ENCODE results near the gene MS4A12. TPM values are rescaled to one million over a fixed set of nuclear protein-coding genes. Genes with fewer than 3 reads are reported as not detected.
"Not testable (repeated sequence)": the region's sequence is repeated elsewhere in the genome, so short reads cannot be mapped to it uniquely, and the experiment has no call there.

MS4A12 gene
- polyA plus RNA-seq, 5 donors, result not detected

- peak; percentile 49 to 53 for DNase-seq
These were observed 20.2 kb downstream of the MS4A12 start for GRCh38 chr11:60512651-60513225.

- DNase-seq, result peak; percentile 59 to 61
These were observed 21.2 kb downstream of the MS4A12 start for GRCh38 chr11:60513496-60514460.

GRCh38 chr11:60515144-60515855 lies 22.7 kb downstream of the MS4A12 start, which contains the start of gene MS4A13:
TSS of gene MS4A13 (plus strand) at chr11:60515392. CDS start at chr11:60518084, 2,692 bp downstream.
- no peak for DNase-seq

- no peak for DNase-seq
These were observed 35.9 kb downstream of the MS4A12 start for GRCh38 chr11:60528465-60528864.

GRCh38 chr11:60528934-60529333 lies 36.4 kb downstream of the MS4A12 start:
- DNase-seq, result no peak

- no peak for DNase-seq
These were observed 38.0 kb downstream of the MS4A12 start for GRCh38 chr11:60530454-60531100.

- not testable (repeated sequence) for DNase-seq
These were observed 39.8 kb downstream of the MS4A12 start for GRCh38 chr11:60532383-60532782.

- DNase-seq, result not testable (repeated sequence)
These were observed 46.0 kb downstream of the MS4A12 start for GRCh38 chr11:60538627-60539026.

GRCh38 chr11:60544077-60544476 lies 51.5 kb downstream of the MS4A12 start:
- DNase-seq, result no peak

Other genes starting within 250 kb of the MS4A12 start
- 1 to 10 TPM; 1.1 to 2.7 (median 2.1) TPM for gene MS4A4E, start 249.6 kb upstream of the MS4A12 start, polyA plus RNA-seq (ENCODE audit: insufficient read depth in 1 of 5, insufficient read length in 5 of 5, low replicate concordance in 1 of 5)
- 10 to 100 TPM in 4 of 5 donors, 1 to 10 TPM in 1; 5.5 to 16.4 (median 13.3) TPM for gene MS4A4A, start 212.1 kb upstream of the MS4A12 start, polyA plus RNA-seq (ENCODE audit: insufficient read depth in 1 of 5, insufficient read length in 5 of 5, low replicate concordance in 1 of 5)
- not detected for gene MS4A6E, start 165.5 kb upstream of the MS4A12 start, polyA plus RNA-seq (ENCODE audit: insufficient read depth in 1 of 5, insufficient read length in 5 of 5, low replicate concordance in 1 of 5)
- 10 to 100 TPM; 10.4 to 23.2 (median 13.9) TPM for gene MS4A7, start 114.2 kb upstream of the MS4A12 start, polyA plus RNA-seq (ENCODE audit: insufficient read depth in 1 of 5, insufficient read length in 5 of 5, low replicate concordance in 1 of 5)
- under 1 TPM; 0.52 to 0.95 (median 0.69) TPM for gene MS4A14, start 96.3 kb upstream of the MS4A12 start, polyA plus RNA-seq (ENCODE audit: insufficient read depth in 1 of 5, insufficient read length in 5 of 5, low replicate concordance in 1 of 5)
- gene MS4A5, start 63.2 kb upstream of the MS4A12 start, polyA plus RNA-seq (ENCODE audit: insufficient read depth in 1 of 5, insufficient read length in 5 of 5, low replicate concordance in 1 of 5), result not detected
- 1 to 10 TPM in 3 of 5 donors, under 1 TPM in 2; 0.41 to 1.9 (median 1.3) TPM for gene MS4A1, start 36.9 kb upstream of the MS4A12 start, polyA plus RNA-seq (ENCODE audit: insufficient read depth in 1 of 5, insufficient read length in 5 of 5, low replicate concordance in 1 of 5)
- gene MS4A13, start 22.6 kb downstream of the MS4A12 start, polyA plus RNA-seq (ENCODE audit: insufficient read depth in 1 of 5, insufficient read length in 5 of 5, low replicate concordance in 1 of 5), result not detected
- 10 to 100 TPM in 4 of 5 donors, 1 to 10 TPM in 1; 6.7 to 19.3 (median 13.2) TPM for gene MS4A8, start 206.8 kb downstream of the MS4A12 start, polyA plus RNA-seq (ENCODE audit: insufficient read depth in 1 of 5, insufficient read length in 5 of 5, low replicate concordance in 1 of 5)
- gene MS4A18, start 231.9 kb downstream of the MS4A12 start, polyA plus RNA-seq (ENCODE audit: insufficient read depth in 1 of 5, insufficient read length in 5 of 5, low replicate concordance in 1 of 5), result not detected

Measured in right lung (tissue), 5 donors.